Panc1 (cell line): Measurements from ENCODE around the gene ROBO4. TPM values are rescaled to one million over a fixed set of nuclear protein-coding genes. Genes with fewer than 3 reads are reported as not detected.

Experiments used
- ATAC-seq: fragments of 200-7000 bp; cut with Tn5 transposase; 2 replicates; pipeline ENCODE4 v1.9.1; 2020; ENCODE audit warnings: mild to moderate bottlenecking, moderate library complexity
- BruUV-seq: library from RNA; stranded (reverse); fragments of 400-500 nt; replicated peaks from 2 replicates; lab custom pipeline; 2021; lab: Mats Ljungman, UMichigan
- CTCF ChIA-PET: fragments of 300-600 bp; sonication (Branson Sonifier 250); formaldehyde crosslinking; loops from one replicate; lab custom pipeline; 2022; ENCODE audit warnings: antibody characterized with exemption; lab: Charles Lee
- POLR2A ChIA-PET: fragments of 300-600 bp; sonication (Branson Sonifier 250); formaldehyde crosslinking; loops from one replicate; lab custom pipeline; 2022; ENCODE audit warnings: antibody characterized with exemption; lab: Charles Lee
- DNase-seq: peaks from one replicate; pipeline ENCODE4 v3.0.0-alpha.2; 2010; ENCODE audit warnings: low read depth, low spot score
- H3K27ac ChIP-seq: 2 replicates; pipeline ENCODE4 v1.5.1; 2011; ENCODE audit warnings: mild to moderate bottlenecking, low read length, inconsistent platforms
- H3K27me3 ChIP-seq: fragments of 200-500 bp; sonication (Bioruptor generic); 2 replicates; pipeline ENCODE4 v1.6.0; 2014; ENCODE audit warnings: low read length, inconsistent platforms; ENCODE audit not compliant: control insufficient read depth, insufficient read depth
- H3K36me3 ChIP-seq: fragments of 200-500 bp; sonication (Bioruptor generic); 2 replicates; pipeline ENCODE4 v1.5.1; 2014; ENCODE audit warnings: inconsistent platforms, mild to moderate bottlenecking, low read length, moderate library complexity; ENCODE audit not compliant: control insufficient read depth, insufficient read depth
- H3K4me1 ChIP-seq: 2 replicates; pipeline ENCODE4 v1.5.1; 2011; ENCODE audit warnings: inconsistent platforms, mild to moderate bottlenecking, low read length, moderate library complexity; ENCODE audit not compliant: control insufficient read depth, insufficient read depth
- H3K4me3 ChIP-seq, 2 experiments: 2 replicates each; pipeline ENCODE4 v1.5.1; 2011 to 2012; ENCODE audit warnings: low read depth in 2 of 2, low read length in 2 of 2, mild to moderate bottlenecking in 2 of 2, inconsistent platforms in 1 of 2, moderate library complexity in 1 of 2
- H3K9me3 ChIP-seq: fragments of 200-500 bp; sonication (Bioruptor generic); 2 replicates; pipeline ENCODE4 v1.5.1; 2014; ENCODE audit warnings: low read depth, mild to moderate bottlenecking, inconsistent platforms, low read length, moderate library complexity; ENCODE audit not compliant: control insufficient read depth, insufficient read depth
- CTCF ChIP-seq: fragments of 450-650 bp; IDR thresholded peaks from 2 replicates; pipeline ENCODE4 v1.5.1; 2017; ENCODE audit warnings: mild to moderate bottlenecking
- POLR2AphosphoS5 ChIP-seq: IDR thresholded peaks from 2 replicates; pipeline ENCODE4 v1.6.1; 2012; ENCODE audit warnings: mild to moderate bottlenecking, low read depth, low read length, moderate library complexity
- REST ChIP-seq, 2 experiments: IDR thresholded peaks; 2 replicates each; pipeline ENCODE4 v1.6.1; 2011 to 2012; ENCODE audit warnings: low read depth in 2 of 2, control low read depth in 1 of 2, low read length in 1 of 2, mild to moderate bottlenecking in 1 of 2, moderate library complexity in 1 of 2; ENCODE audit not compliant: insufficient read depth in 1 of 2
- SIN3A ChIP-seq: IDR thresholded peaks from 2 replicates; pipeline ENCODE4 v1.6.1; 2012; ENCODE audit warnings: low read depth, mild to moderate bottlenecking, low read length, moderate library complexity, borderline replicate concordance; ENCODE audit not compliant: insufficient read depth
- TCF7L2 ChIP-seq: IDR thresholded peaks from 2 replicates; pipeline ENCODE4 v1.6.1; 2011; ENCODE audit warnings: mild to moderate bottlenecking, low read depth, low read length, inconsistent platforms
- in situ Hi-C: cut with HindIII; loops from 2 replicates; pipeline ENCODE4 v1.10.0; 2016; ENCODE audit warnings: low sequenced_read_pairs, low pct_unique_long_range_greater_than_20kb
- intact Hi-C: fragments of 100-400 bp; cut with micrococcal nuclease; formaldehyde crosslinking; loops from one replicate; pipeline ENCODE4 v1.10.0; 2022; ENCODE audit not compliant: unreplicated experiment
- total RNA-seq: library from RNA; stranded (reverse); gene quantifications from one replicate; pipeline ENCODE4 v1.2.1, GENCODE V29; 2021; ENCODE audit not compliant: unreplicated experiment

Gene ROBO4
- total RNA-seq, 1 experiment from 2014 or later: 0.26 TPM

GRCh38 chr11:124919898-124920297, 22.2 kb upstream of the ROBO4 start:
- Histone ChIP-seq H3K9me3 (no peaks in the 10 kb centered on the region), H3K4me3 (no peak overlapping the region), H3K27me3 (no peaks in the 10 kb centered on the region; the same call in 1 of the 2 replicates), H3K36me3 (no peaks in the 10 kb centered on the region), H3K4me1 (no peaks in the 10 kb centered on the region), H3K27ac (no peak overlapping the region)
- CTCF ChIA-PET: no interaction called here
- TF ChIP-seq CTCF (no peak), POLR2AphosphoS5 (no peak), TCF7L2 (no peak), REST (IDR thresholded peaks at IDR 0.05; ENCODE audit: insufficient read depth in 1 of 2, low read depth in 2 of 2, low read length in 1 of 2) (no peak), SIN3A (no peak)
- ATAC-seq (no peak), DNase-seq (no peak)
- POLR2A ChIA-PET: no interaction called here
- in situ Hi-C loops: no loop called here
- no TSS peak for BruUV-seq
- intact Hi-C loops: loop anchor here (10.0 kb wide), 1 partner anchor 115 kb away; no protein-coding TSS in a partner anchor

GRCh38 chr11:124918950-124919349, 21.3 kb upstream of the ROBO4 start, which contains the start of gene HEPN1:
Gene HEPN1 (plus strand): TSS chr11:124919250.
- Histone ChIP-seq H3K36me3 (no peaks in the 10 kb centered on the region), H3K4me3 (no peak within 1 kb of the TSS), H3K27me3 (no peaks in the 10 kb centered on the region; the same call in 1 of the 2 replicates), H3K9me3 (no peaks in the 10 kb centered on the region), H3K4me1 (no peaks in the 10 kb centered on the region), H3K27ac (no peak within 1 kb of the TSS)
- TF ChIP-seq REST (IDR thresholded peaks at IDR 0.05; ENCODE audit: insufficient read depth in 1 of 2, low read depth in 2 of 2, low read length in 1 of 2) (no peak), TCF7L2 (no peak), POLR2AphosphoS5 (no peak), SIN3A (no peak), CTCF (no peak)
- no TSS peak for BruUV-seq
- ChIA-PET CTCF (no interaction called here), POLR2A (no interaction called here)
- ATAC-seq (no peak), DNase-seq (no peak)
- in situ Hi-C loops (no loop called here), intact Hi-C loops (loop anchor here (10.0 kb wide), 1 partner anchor 116 kb away; no protein-coding TSS in a partner anchor)
